Measurements from ENCODE around the gene MTCL1. TPM values are rescaled to one million over a fixed set of nuclear protein-coding genes. Genes with fewer than 3 reads are reported as not detected.

Gene MTCL1
- total RNA-seq, 2 experiments from 2014 or later = 0.40 to 0.56 TPM

DNA sequence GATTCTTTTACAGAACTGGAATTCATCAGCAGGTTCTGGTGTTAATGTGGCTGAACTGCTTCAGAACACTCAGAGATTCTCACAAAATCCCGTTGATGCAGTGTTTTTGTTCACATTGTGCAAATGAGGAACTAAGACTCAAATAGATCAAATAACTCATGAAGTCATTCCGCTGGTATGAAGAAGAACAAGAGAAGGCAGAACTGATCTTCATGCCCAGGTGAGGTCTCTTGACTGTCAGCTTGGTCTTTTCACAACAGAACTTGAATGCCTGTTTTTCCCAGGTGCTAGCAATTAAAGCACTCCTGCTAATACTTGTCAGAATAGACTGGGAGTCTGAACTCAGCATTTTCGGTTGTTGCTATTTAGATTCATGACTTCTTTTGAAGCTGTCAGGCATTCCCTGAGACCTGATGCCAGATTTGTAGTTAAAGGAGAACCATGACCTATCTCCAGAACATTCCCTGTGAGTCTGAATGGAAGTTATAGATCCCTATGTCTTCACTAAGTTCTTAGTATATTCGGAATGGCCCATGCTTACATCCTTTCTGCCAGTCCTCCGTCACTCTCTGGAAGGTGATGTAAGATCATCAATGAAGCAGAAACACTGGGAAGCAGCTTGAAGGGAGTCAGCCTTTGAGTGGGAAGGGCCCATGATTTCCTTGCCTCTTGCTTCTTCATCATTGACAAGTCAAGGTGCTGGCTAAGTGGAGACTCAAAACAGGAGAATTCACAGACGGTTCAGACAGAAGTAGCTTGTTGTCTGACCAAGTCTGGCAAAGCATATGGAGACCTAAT lies 155.7 kb downstream of the MTCL1 start:
- CTCF ChIA-PET = no interaction called here
- Mint-ChIP-seq H3K27ac (no peak overlapping the region), H3K9me3 (peaks cover 2% of the 10 kb centered on the region), H3K4me3 (no peak overlapping the region), H3K4me1 (ENCODE audit: low read depth) (no peaks in the 10 kb centered on the region), H3K36me3 (no peaks in the 10 kb centered on the region), H3K27me3 (no peaks in the 10 kb centered on the region)
- POLR2A ChIA-PET = no interaction called here
- intact Hi-C loops (cut with micrococcal nuclease) = no loop called here
- DNase-seq = no peak

DNA sequence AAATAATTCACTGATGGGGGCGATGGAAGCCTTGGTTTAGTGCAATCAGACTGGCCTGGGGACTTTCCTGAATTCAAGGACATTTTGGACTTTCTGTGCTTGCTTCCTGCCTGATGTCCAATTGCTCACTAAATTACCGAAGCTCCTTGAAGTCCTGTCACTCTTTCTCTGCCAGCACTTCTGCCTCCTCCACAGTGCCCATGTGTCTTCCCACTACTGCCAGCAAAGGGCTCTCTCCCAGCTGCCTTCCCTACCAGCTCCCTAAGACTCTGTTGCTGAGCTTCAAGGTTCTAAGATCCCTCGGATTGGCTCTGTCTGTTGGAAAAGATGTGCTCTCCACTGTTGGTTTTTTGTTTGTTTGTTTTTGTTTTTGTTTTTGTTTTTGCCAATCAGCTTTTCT lies 158.1 kb downstream of the MTCL1 start:
- no peak overlapping the region for H3K27ac Mint-ChIP-seq
- H3K4me1 Mint-ChIP-seq (ENCODE audit: low read depth) = no peaks in the 10 kb centered on the region
- POLR2A ChIA-PET = no interaction called here
- H3K36me3 Mint-ChIP-seq = no peaks in the 10 kb centered on the region
- intact Hi-C loops (cut with micrococcal nuclease) = no loop called here
- H3K4me3 Mint-ChIP-seq = no peak overlapping the region
- no peaks in the 10 kb centered on the region for H3K9me3 Mint-ChIP-seq
- peaks cover 3% of the 10 kb centered on the region for H3K27me3 Mint-ChIP-seq
- no peak for DNase-seq
- CTCF ChIA-PET = no interaction called here

GRCh38 chr18:8865934-8866333 lies 160.6 kb downstream of the MTCL1 start:
- Mint-ChIP-seq H3K27ac (no peak overlapping the region), H3K36me3 (no peaks in the 10 kb centered on the region), H3K4me3 (no peak overlapping the region), H3K9me3 (no peaks in the 10 kb centered on the region), H3K4me1 (ENCODE audit: low read depth) (no peaks in the 10 kb centered on the region), H3K27me3 (peaks cover 4% of the 10 kb centered on the region)
- intact Hi-C loops (cut with micrococcal nuclease) = no loop called here
- CTCF ChIA-PET = no interaction called here
- no peak for DNase-seq
- POLR2A ChIA-PET = no interaction called here

DNA sequence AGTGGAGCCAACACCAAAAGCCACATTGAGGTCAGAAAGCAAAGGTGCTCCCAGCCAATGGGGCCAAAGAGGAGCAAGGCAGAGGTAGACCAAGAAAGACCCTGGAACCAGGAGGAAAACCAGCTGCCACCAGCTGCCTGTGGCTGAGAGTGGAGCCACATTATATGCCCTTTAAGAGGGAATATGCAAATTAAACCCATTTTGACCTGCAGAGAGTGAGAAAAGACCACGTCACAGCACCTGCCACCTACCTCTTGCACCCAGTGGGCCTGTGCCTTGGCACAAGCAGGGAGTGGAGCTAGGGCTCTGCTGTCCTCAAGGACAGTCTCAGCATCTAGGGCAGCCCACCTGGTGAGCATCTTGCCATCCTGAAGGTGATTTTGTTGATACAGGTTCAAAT lies 161.3 kb downstream of the MTCL1 start:
- no peaks in the 10 kb centered on the region for H3K9me3 Mint-ChIP-seq
- no peak overlapping the region for H3K4me3 Mint-ChIP-seq
- no peaks in the 10 kb centered on the region for H3K36me3 Mint-ChIP-seq
- DNase-seq = no peak
- ChIA-PET POLR2A (no interaction called here), CTCF (no interaction called here)
- no peak overlapping the region for H3K27ac Mint-ChIP-seq
- intact Hi-C loops (cut with micrococcal nuclease) = no loop called here
- peaks cover 4% of the 10 kb centered on the region for H3K27me3 Mint-ChIP-seq
- no peaks in the 10 kb centered on the region for H3K4me1 Mint-ChIP-seq (ENCODE audit: low read depth)

- CTCF ChIA-PET = no interaction called here
- intact Hi-C loops (cut with micrococcal nuclease) = no loop called here
- Mint-ChIP-seq H3K27me3 (peaks cover 4% of the 10 kb centered on the region), H3K36me3 (no peaks in the 10 kb centered on the region), H3K27ac (no peak overlapping the region), H3K9me3 (no peaks in the 10 kb centered on the region), H3K4me3 (no peak overlapping the region), H3K4me1 (ENCODE audit: low read depth) (no peaks in the 10 kb centered on the region)
- DNase-seq = no peak
- POLR2A ChIA-PET = no interaction called here
Observed at GRCh38 chr18:8868276-8868675, 162.9 kb downstream of the MTCL1 start.

GRCh38 chr18:8868779-8869415 lies 163.5 kb downstream of the MTCL1 start:
- H3K27ac Mint-ChIP-seq = no peak overlapping the region
- H3K4me1 Mint-ChIP-seq (ENCODE audit: low read depth) = no peaks in the 10 kb centered on the region
- H3K36me3 Mint-ChIP-seq = no peaks in the 10 kb centered on the region
- H3K27me3 Mint-ChIP-seq = peaks cover 4% of the 10 kb centered on the region
- CTCF ChIA-PET = no interaction called here
- DNase-seq = no peak
- POLR2A ChIA-PET = no interaction called here
- H3K4me3 Mint-ChIP-seq = no peak overlapping the region
- H3K9me3 Mint-ChIP-seq = no peaks in the 10 kb centered on the region
- intact Hi-C loops (cut with micrococcal nuclease) = no loop called here

GRCh38 chr18:8869696-8870095 lies 164.3 kb downstream of the MTCL1 start:
- intact Hi-C loops (cut with micrococcal nuclease) = no loop called here
- no peaks in the 10 kb centered on the region for H3K9me3 Mint-ChIP-seq
- no peaks in the 10 kb centered on the region for H3K4me1 Mint-ChIP-seq (ENCODE audit: low read depth)
- peaks cover 4% of the 10 kb centered on the region for H3K27me3 Mint-ChIP-seq
- ChIA-PET CTCF (no interaction called here), POLR2A (no interaction called here)
- H3K36me3 Mint-ChIP-seq = no peaks in the 10 kb centered on the region
- no peak for DNase-seq
- no peak overlapping the region for H3K27ac Mint-ChIP-seq
- H3K4me3 Mint-ChIP-seq = no peak overlapping the region

DNA sequence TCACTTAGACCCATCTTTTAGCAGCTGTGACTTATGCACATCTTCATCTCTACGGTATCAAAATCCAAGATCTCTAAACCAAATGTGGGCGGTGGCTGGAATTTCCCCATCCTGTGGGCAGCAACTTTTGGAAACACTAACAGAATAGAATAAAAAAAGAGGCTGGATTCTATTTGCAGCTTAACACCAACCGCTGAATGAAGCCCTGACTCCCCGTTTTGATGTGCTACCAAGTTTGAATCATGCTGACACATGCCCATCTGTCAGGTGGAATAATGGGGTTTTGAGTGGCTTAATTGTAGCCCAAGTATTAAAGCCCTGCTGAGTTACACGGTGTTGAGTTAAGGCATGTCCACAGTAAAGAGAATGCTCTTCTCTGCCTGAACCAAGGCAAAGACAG lies 165.2 kb downstream of the MTCL1 start:
- H3K4me3 Mint-ChIP-seq = no peak overlapping the region
- ChIA-PET CTCF (no interaction called here), POLR2A (no interaction called here)
- H3K36me3 Mint-ChIP-seq = no peaks in the 10 kb centered on the region
- intact Hi-C loops (cut with micrococcal nuclease) = no loop called here
- H3K27me3 Mint-ChIP-seq = peaks cover 6% of the 10 kb centered on the region
- H3K27ac Mint-ChIP-seq = no peak overlapping the region
- H3K4me1 Mint-ChIP-seq (ENCODE audit: low read depth) = no peaks in the 10 kb centered on the region
- DNase-seq = no peak
- H3K9me3 Mint-ChIP-seq = no peaks in the 10 kb centered on the region

GRCh38 chr18:8871489-8871888 lies 166.1 kb downstream of the MTCL1 start:
- Mint-ChIP-seq H3K36me3 (no peaks in the 10 kb centered on the region), H3K4me3 (no peak overlapping the region), H3K4me1 (ENCODE audit: low read depth) (no peaks in the 10 kb centered on the region), H3K27ac (no peak overlapping the region), H3K9me3 (no peaks in the 10 kb centered on the region), H3K27me3 (peaks cover 6% of the 10 kb centered on the region)
- POLR2A ChIA-PET = no interaction called here
- CTCF ChIA-PET = no interaction called here
- intact Hi-C loops (cut with micrococcal nuclease) = no loop called here
- DNase-seq = no peak

GRCh38 chr18:8874872-8875271 lies 169.5 kb downstream of the MTCL1 start:
- H3K4me3 Mint-ChIP-seq = no peak overlapping the region
- ChIA-PET CTCF (no interaction called here), POLR2A (no interaction called here)
- H3K4me1 Mint-ChIP-seq (ENCODE audit: low read depth) = no peaks in the 10 kb centered on the region
- no peak for DNase-seq
- H3K9me3 Mint-ChIP-seq = no peaks in the 10 kb centered on the region
- peaks cover 3% of the 10 kb centered on the region for H3K27me3 Mint-ChIP-seq
- H3K27ac Mint-ChIP-seq = no peak overlapping the region
- H3K36me3 Mint-ChIP-seq = no peaks in the 10 kb centered on the region
- intact Hi-C loops (cut with micrococcal nuclease) = no loop called here

DNA sequence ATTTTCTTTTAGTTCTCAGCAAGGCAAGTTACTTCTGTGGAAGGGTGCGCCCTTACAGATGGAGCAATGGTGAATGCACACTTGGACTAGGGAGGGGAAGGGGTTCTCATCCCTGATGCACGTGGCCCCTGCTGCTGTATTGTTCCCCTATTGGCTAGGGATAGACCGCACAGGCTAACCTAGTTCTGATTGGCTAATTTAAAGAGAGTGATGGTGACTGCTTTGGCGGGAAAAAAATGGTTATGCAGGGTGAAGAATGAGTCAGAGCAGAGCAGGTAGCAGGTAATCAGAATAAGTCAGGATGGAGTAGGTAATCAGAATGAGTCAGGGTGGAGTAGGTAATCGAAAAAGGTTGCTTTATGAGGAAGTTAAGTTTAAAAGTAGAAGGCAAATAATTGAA lies 171.5 kb downstream of the MTCL1 start:
- Mint-ChIP-seq H3K27me3 (peaks cover 2% of the 10 kb centered on the region), H3K4me3 (no peak overlapping the region), H3K4me1 (ENCODE audit: low read depth) (no peaks in the 10 kb centered on the region), H3K9me3 (peaks cover 4% of the 10 kb centered on the region), H3K27ac (no peak overlapping the region), H3K36me3 (no peaks in the 10 kb centered on the region)
- intact Hi-C loops (cut with micrococcal nuclease) = no loop called here
- DNase-seq = no peak
- ChIA-PET POLR2A (no interaction called here), CTCF (no interaction called here)

GRCh38 chr18:8881103-8881502 lies 175.7 kb downstream of the MTCL1 start:
- no peak overlapping the region for H3K27ac Mint-ChIP-seq
- H3K27me3 Mint-ChIP-seq = no peaks in the 10 kb centered on the region
- DNase-seq = no peak
- H3K9me3 Mint-ChIP-seq = peaks cover 24% of the 10 kb centered on the region
- CTCF ChIA-PET = interaction anchor here (0.6 to 0.7 kb wide), 2 partner anchors 191 kb away, joined by 3 read pairs; no protein-coding TSS in a partner anchor
- H3K4me1 Mint-ChIP-seq (ENCODE audit: low read depth) = no peaks in the 10 kb centered on the region
- intact Hi-C loops (cut with micrococcal nuclease) = no loop called here
- no peak overlapping the region for H3K4me3 Mint-ChIP-seq
- peaks cover 3% of the 10 kb centered on the region for H3K36me3 Mint-ChIP-seq
- POLR2A ChIA-PET = no interaction called here

Measured in activated CD4-positive, alpha-beta memory T cell treated with anti-CD3 and anti-CD28 coated beads for 36 hours (primary cell).